ENCODE results near the gene PASD1. TPM values are rescaled to one million over a fixed set of nuclear protein-coding genes. Genes with fewer than 3 reads are reported as not detected.

The PASD1 gene, protein sequence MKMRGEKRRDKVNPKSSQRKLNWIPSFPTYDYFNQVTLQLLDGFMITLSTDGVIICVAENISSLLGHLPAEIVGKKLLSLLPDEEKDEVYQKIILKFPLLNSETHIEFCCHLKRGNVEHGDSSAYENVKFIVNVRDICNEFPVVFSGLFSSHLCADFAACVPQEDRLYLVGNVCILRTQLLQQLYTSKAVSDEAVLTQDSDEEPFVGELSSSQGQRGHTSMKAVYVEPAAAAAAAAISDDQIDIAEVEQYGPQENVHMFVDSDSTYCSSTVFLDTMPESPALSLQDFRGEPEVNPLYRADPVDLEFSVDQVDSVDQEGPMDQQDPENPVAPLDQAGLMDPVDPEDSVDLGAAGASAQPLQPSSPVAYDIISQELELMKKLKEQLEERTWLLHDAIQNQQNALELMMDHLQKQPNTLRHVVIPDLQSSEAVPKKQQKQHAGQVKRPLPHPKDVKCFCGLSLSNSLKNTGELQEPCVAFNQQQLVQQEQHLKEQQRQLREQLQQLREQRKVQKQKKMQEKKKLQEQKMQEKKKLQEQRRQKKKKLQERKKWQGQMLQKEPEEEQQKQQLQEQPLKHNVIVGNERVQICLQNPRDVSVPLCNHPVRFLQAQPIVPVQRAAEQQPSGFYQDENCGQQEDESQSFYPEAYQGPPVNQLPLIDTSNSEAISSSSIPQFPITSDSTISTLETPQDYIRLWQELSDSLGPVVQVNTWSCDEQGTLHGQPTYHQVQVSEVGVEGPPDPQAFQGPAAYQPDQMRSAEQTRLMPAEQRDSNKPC
- not detected for total RNA-seq
- not detected for polyA plus RNA-seq (2013, experiment 1 of 2)
- polyA plus RNA-seq (2013, experiment 2 of 2) = not detected
- long read RNA-seq, experiment 1 = 0 reads
- long read RNA-seq, experiment 2 = 0 reads
- long read RNA-seq, experiment 3 = 0 reads
- long read RNA-seq, experiment 4 = 0 reads

DNA sequence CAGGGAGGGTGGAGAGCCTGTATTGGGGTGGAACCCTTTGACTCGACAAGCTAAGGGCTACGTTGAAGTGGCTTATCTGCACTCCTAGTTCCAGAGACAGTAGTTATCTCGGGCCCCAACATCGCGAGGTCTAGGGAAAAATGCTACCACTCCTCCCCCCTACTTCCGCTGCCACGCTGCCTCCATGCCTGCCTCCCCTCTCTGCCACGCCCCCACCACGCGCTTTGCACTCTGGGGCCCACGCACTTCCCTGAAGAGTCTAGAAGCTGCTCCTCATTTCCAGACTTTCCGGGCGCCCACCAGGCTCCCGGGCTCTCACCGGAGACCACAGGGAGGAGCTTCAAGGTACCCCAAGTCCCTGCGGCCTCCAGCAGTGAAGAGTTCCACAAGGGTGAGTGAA lies at the start of gene PASD1:
PASD1 (plus strand) TSS at position 227 of the 400 bp plus-strand sequence. CDS start 37,879 bp downstream, outside the sequence.
- Histone ChIP-seq H3K27ac (ENCODE audit: low read depth, low read length) (no peak within 1 kb of the TSS), H3K9me3 (ENCODE audit: control insufficient read depth, low read length) (no peaks in the 10 kb centered on the region), H3K9ac (ENCODE audit: extremely low read depth, low read length, poor library complexity, severe bottlenecking) (no peak within 1 kb of the TSS), H3K27me3 (ENCODE audit: control insufficient read depth, insufficient read depth, low read length, poor library complexity, severe bottlenecking) (no peaks in the 10 kb centered on the region), H3K4me1 (ENCODE audit: control insufficient read depth, insufficient read depth, low read length) (no peaks in the 10 kb centered on the region), H3K4me3 (ENCODE audit: low read length) (no peak within 1 kb of the TSS), H3K36me3 (ENCODE audit: control insufficient read depth, insufficient read depth, low read length) (no peaks in the 10 kb centered on the region)
- Mint-ChIP-seq H3K27ac (no peak within 1 kb of the TSS), H3K4me3 (no peak within 1 kb of the TSS), H3K4me1 (no peaks in the 10 kb centered on the region), H3K27me3 (ENCODE audit: insufficient read depth) (no peaks in the 10 kb centered on the region), H3K36me3 (ENCODE audit: low read depth) (no peaks in the 10 kb centered on the region), H3K9me3 (peaks cover 70% of the 10 kb centered on the region)
- no peak for DNase-seq
- 96 to 100% methylated on average over 2 to 16 of the region's 16 CpGs for WGBS, 2 experiments (ENCODE audit: insufficient coverage in 1 of 2, insufficient read length in 1 of 2)
- no peak for TF ChIP-seq CTCF (conservative IDR thresholded peaks at IDR 0.05)

GRCh38 chrX:151515237-151515636 lies 48.2 kb upstream of the PASD1 start:
- H3K27ac ChIP-seq (ENCODE audit: low read depth, low read length) = no peak overlapping the region
- TF ChIP-seq CTCF (conservative IDR thresholded peaks at IDR 0.05) = no peak
- Mint-ChIP-seq H3K27ac (no peak overlapping the region), H3K4me3 (no peak overlapping the region), H3K36me3 (ENCODE audit: low read depth) (no peaks in the 10 kb centered on the region), H3K27me3 (ENCODE audit: insufficient read depth) (no peaks in the 10 kb centered on the region), H3K4me1 (peaks cover 14% of the 10 kb centered on the region), H3K9me3 (peaks cover 55% of the 10 kb centered on the region)
- H3K27me3 ChIP-seq (ENCODE audit: control insufficient read depth, insufficient read depth, low read length, poor library complexity, severe bottlenecking) = no peaks in the 10 kb centered on the region
- no peak overlapping the region for H3K9ac ChIP-seq (ENCODE audit: extremely low read depth, low read length, poor library complexity, severe bottlenecking)
- H3K36me3 ChIP-seq (ENCODE audit: control insufficient read depth, insufficient read depth, low read length) = no peaks in the 10 kb centered on the region
- 100% methylated on average over 1 of the region's 2 CpGs; no CpG with 5 or more reads in 1 of the 2 experiments for WGBS, 2 experiments (ENCODE audit: insufficient coverage in 1 of 2, insufficient read length in 1 of 2)
- no peak for DNase-seq
- H3K9me3 ChIP-seq (ENCODE audit: control insufficient read depth, low read length) = no peaks in the 10 kb centered on the region
- H3K4me3 ChIP-seq (ENCODE audit: low read length) = no peak overlapping the region
- no peaks in the 10 kb centered on the region for H3K4me1 ChIP-seq (ENCODE audit: control insufficient read depth, insufficient read depth, low read length)

- no peaks in the 10 kb centered on the region for H3K36me3 ChIP-seq (ENCODE audit: control insufficient read depth, insufficient read depth, low read length)
- H3K27ac ChIP-seq (ENCODE audit: low read depth, low read length) = no peak overlapping the region
- no peak overlapping the region for H3K9ac ChIP-seq (ENCODE audit: extremely low read depth, low read length, poor library complexity, severe bottlenecking)
- H3K9me3 ChIP-seq (ENCODE audit: control insufficient read depth, low read length) = no peaks in the 10 kb centered on the region
- TF ChIP-seq CTCF (conservative IDR thresholded peaks at IDR 0.05) = no peak
- Mint-ChIP-seq H3K27me3 (ENCODE audit: insufficient read depth) (no peaks in the 10 kb centered on the region), H3K4me3 (no peak overlapping the region), H3K36me3 (ENCODE audit: low read depth) (no peaks in the 10 kb centered on the region), H3K4me1 (peaks cover 10% of the 10 kb centered on the region), H3K9me3 (peaks cover 43% of the 10 kb centered on the region), H3K27ac (no peak overlapping the region)
- 87 to 100% methylated on average over 1 to 15 of the region's 15 CpGs for WGBS, 2 experiments (ENCODE audit: insufficient coverage in 1 of 2, insufficient read length in 1 of 2)
- no peaks in the 10 kb centered on the region for H3K27me3 ChIP-seq (ENCODE audit: control insufficient read depth, insufficient read depth, low read length, poor library complexity, severe bottlenecking)
- DNase-seq = no peak
- H3K4me3 ChIP-seq (ENCODE audit: low read length) = no peak overlapping the region
- no peaks in the 10 kb centered on the region for H3K4me1 ChIP-seq (ENCODE audit: control insufficient read depth, insufficient read depth, low read length)
Measured at GRCh38 chrX:151516538-151517187, 46.8 kb upstream of the PASD1 start.
